Measurements from ENCODE around the gene DNAH6. TPM values are rescaled to one million over a fixed set of nuclear protein-coding genes. Genes with fewer than 3 reads are reported as not detected.

Gene DNAH6
- total and polyA plus RNA-seq, 9 of the 15 experiments (the other 6 are each of a cell fraction or from before 2014, with no cell fraction given): 0.01 to 0.04 (median 0.01) TPM; not detected in 5

- WGBS (ENCODE audit: insufficient coverage, low coverage, missing lambda C conversion rate): 3% methylated on average over 2 of the region's 2 CpGs
- H3K9me3 ChIP-seq (replicated peaks; ENCODE audit: control insufficient read depth, insufficient read depth, low read depth, low read length): no peaks in the 10 kb centered on the region
- no peaks in the 10 kb centered on the region for H4K20me1 ChIP-seq (replicated peaks; ENCODE audit: control insufficient read depth, insufficient read depth, low read length)
- DNase-seq (ENCODE audit: extremely low read depth in 1 of 4, low spot score in 3 of 4): no peak
- no peaks in the 10 kb centered on the region for H3K9me1 ChIP-seq (ENCODE audit: control insufficient read depth, insufficient read depth, low read length)
- no peak overlapping the region for H3K27ac ChIP-seq (ENCODE audit: extremely low read depth, low read depth, low read length)
- in situ Hi-C loops (cut with MboI): no loop called here
- no peaks in the 10 kb centered on the region for H3K36me3 ChIP-seq (ENCODE audit: control insufficient read depth, insufficient read depth, low read length)
- H3K27me3 ChIP-seq (ENCODE audit: control insufficient read depth in 2 of 2, insufficient read depth in 2 of 2, low read length in 2 of 2): no peaks in the 10 kb centered on the region
- TF ChIP-seq RBM15 (IDR thresholded peaks at IDR 0.05; ENCODE audit: insufficient read depth, low read length) (no peak), ZNF785 (CRISPR knock-in tag; IDR thresholded peaks at IDR 0.05) (no peak), HCFC1 (IDR thresholded peaks at IDR 0.05; ENCODE audit: low read depth, low read length) (no peak), NR1H2 (CRISPR knock-in tag; IDR thresholded peaks at IDR 0.05) (no peak), RNF2 (IDR thresholded peaks at IDR 0.05) (no peak), BRCA1 (IDR thresholded peaks at IDR 0.05) (no peak), BRCA1 (CRISPR knock-in tag; IDR thresholded peaks at IDR 0.05) (no peak), ELF4 (CRISPR knock-in tag; IDR thresholded peaks at IDR 0.05) (no peak), ZNF174 (CRISPR knock-in tag; IDR thresholded peaks at IDR 0.05) (no peak), ZNF445 (CRISPR knock-in tag; IDR thresholded peaks at IDR 0.05; ENCODE audit: low read depth) (no peak), SUPT5H (IDR thresholded peaks at IDR 0.05) (no peak), ZNF766 (CRISPR knock-in tag; conservative IDR thresholded peaks at IDR 0.05) (no peak), ZNF24 (IDR thresholded peaks at IDR 0.05) (no peak), ZNF133 (CRISPR knock-in tag; IDR thresholded peaks at IDR 0.05) (no peak), IRF2 (CRISPR knock-in tag; IDR thresholded peaks at IDR 0.05) (no peak), FOXM1 (IDR thresholded peaks at IDR 0.05; ENCODE audit: low read depth) (no peak), FOXM1 (CRISPR knock-in tag; IDR thresholded peaks at IDR 0.05; ENCODE audit: low read depth) (no peak), ZNF146 (CRISPR knock-in tag; IDR thresholded peaks at IDR 0.05; ENCODE audit: unreplicated experiment) (no peak), HLTF (IDR thresholded peaks at IDR 0.05) (no peak), PTRF (tag; IDR thresholded peaks at IDR 0.05) (no peak), E2F5 (CRISPR knock-in tag; IDR thresholded peaks at IDR 0.05) (no peak), ARID4B (CRISPR knock-in tag; IDR thresholded peaks at IDR 0.05) (no peak)
- H3K4me2 ChIP-seq (ENCODE audit: insufficient read depth, low read length): no peak overlapping the region
- H2AFZ ChIP-seq (ENCODE audit: low read depth, low read length): no peak overlapping the region
- POLR2A ChIA-PET: no interaction called here
- no peak overlapping the region for H3K4me3 ChIP-seq
- CTCF ChIA-PET (ENCODE audit: low intra/inter-chr PET ratio): no interaction called here
- H3K4me1 ChIP-seq (replicated peaks in 1 of 2; ENCODE audit: control insufficient read depth in 2 of 2, insufficient read depth in 2 of 2, low read length in 2 of 2): no peaks in the 10 kb centered on the region
- no peak for ATAC-seq
- intact Hi-C loops (cut with micrococcal nuclease): no loop called here
- no peaks in the 10 kb centered on the region for H3K79me2 ChIP-seq (ENCODE audit: control insufficient read depth, insufficient read depth, low read length)
- BruUV-seq (replicated peaks): no TSS peak
- FAIRE-seq: no peak
- H3K9ac ChIP-seq (ENCODE audit: insufficient read depth in 1 of 2, low read depth in 2 of 2, low read length in 2 of 2): no peak overlapping the region
These were observed 207.5 kb downstream of the DNAH6 start for GRCh38 chr2:84723831-84724230.
